Gastroesophageal sphincter (tissue), 4 donors: ENCODE data around the gene FNBP1. TPM values are rescaled to one million over a fixed set of nuclear protein-coding genes. Genes with fewer than 3 reads are reported as not detected.
"Not testable (repeated sequence)": the region's sequence is repeated elsewhere in the genome, so short reads cannot be mapped to it uniquely, and the experiment has no call there.

Experiments used
- ATAC-seq: fragments of 150-250 bp; one replicate; pipeline ENCODE4 v1.9.1; 2016; ENCODE audit warnings: mild to moderate bottlenecking, moderate library complexity
- H3K27ac ChIP-seq, 4 donors: fragments of 200-600 bp; sonication (generic) in 3 of 4; 1 replicate in 3 of 4; 2 replicates in 1 of 4; pipeline ENCODE4 v1.5.1; 2016 to 2019
- H3K27me3 ChIP-seq: fragments of 200-600 bp; sonication (generic); one replicate; pipeline ENCODE4 v1.5.1; 2019
- H3K36me3 ChIP-seq, 2 donors: fragments of 200-600 bp; sonication (generic); one replicate each; pipeline ENCODE4 v1.5.1; 2019; ENCODE audit warnings: control low read depth in 1 of 2
- H3K4me1 ChIP-seq, 3 donors: fragments of 200-600 bp; sonication (generic); 1 replicate in 2 of 3; 2 replicates in 1 of 3; pipeline ENCODE4 v1.5.1; 2016 to 2019; ENCODE audit warnings: control low read depth in 2 of 3
- H3K4me3 ChIP-seq, 2 donors: fragments of 200-600 bp; sonication (generic); one replicate each; pipeline ENCODE4 v1.5.1; 2019; ENCODE audit warnings: mild to moderate bottlenecking in 1 of 2, moderate library complexity in 1 of 2
- H3K9me3 ChIP-seq, 3 donors: fragments of 200-600 bp; sonication (generic); one replicate each; pipeline ENCODE4 v1.5.1; 2017 to 2019; ENCODE audit warnings: control low read depth in 2 of 3
- EP300 ChIP-seq: sonication (generic); formaldehyde crosslinking; IDR thresholded peaks from one replicate; pipeline ENCODE4 v1.6.1; 2017; ENCODE audit warnings: antibody characterized with exemption, mild to moderate bottlenecking
- POLR2A ChIP-seq, 2 donors: fragments of 450-650 bp; IDR thresholded peaks; one replicate each; pipeline ENCODE4 v1.6.1; 2017; ENCODE audit warnings: antibody characterized with exemption in 2 of 2, mild to moderate bottlenecking in 2 of 2, moderate library complexity in 1 of 2
- POLR2AphosphoS5 ChIP-seq: sonication (generic); formaldehyde crosslinking; IDR thresholded peaks from one replicate; pipeline ENCODE4 v1.6.1; 2017; ENCODE audit warnings: antibody characterized with exemption
- WGBS, 2 donors: methylation state at CpG; one replicate each; pipeline ENCODE4 v1.1.5; 2018; ENCODE audit warnings: low coverage in 1 of 2; 5-methylcytosine and 5-hydroxymethylcytosine counted together
- total RNA-seq, 4 donors: library from RNA; depleted of rRNA; stranded (reverse); fragments of >200 nt; gene quantifications; one replicate each; pipeline ENCODE4 v1.1.0, GENCODE V29; 2016
- TF ChIP-seq, protein P1 (sequence below), 4 experiments: fragments of 200-600 bp in 2 of 4; fragments of 450-650 bp in 2 of 4; sonication (generic) in 1 of 4; IDR thresholded peaks; one replicate each; pipeline ENCODE4 v1.5.1; 2017 to 2019; ENCODE audit warnings: antibody characterized with exemption in 4 of 4, mild to moderate bottlenecking in 2 of 4, moderate library complexity in 2 of 4

FNBP1 gene
- total RNA-seq, 4 donors from 2014 or later, result 119 to 343 (median 188) TPM

DNA sequence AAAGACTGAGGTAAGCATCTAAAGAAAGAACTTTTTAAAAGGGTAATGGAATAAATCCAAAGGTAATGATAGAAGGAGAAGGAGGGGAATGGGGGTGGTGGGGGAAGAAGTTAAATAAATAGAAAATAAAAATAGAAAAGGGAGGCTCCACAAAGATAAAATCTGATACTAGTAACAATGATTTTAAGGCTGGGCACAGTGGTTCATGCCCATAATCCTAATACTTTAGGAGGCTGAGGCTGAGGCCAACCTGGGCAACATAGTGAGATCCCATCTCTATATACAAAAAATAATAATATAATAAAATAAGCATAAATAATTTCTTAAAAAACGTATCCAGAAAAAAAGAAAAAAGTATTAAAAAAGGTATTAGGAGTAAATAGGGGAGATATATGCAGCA is 89.3 kb downstream of the FNBP1 start:
- Histone ChIP-seq H3K27me3 (no peaks in the 10 kb centered on the region), H3K36me3 (peaks cover 0 to 61% of the 10 kb centered on the region in 2 donors), H3K4me1 (peaks cover 0 to 61% (median 4%) of the 10 kb centered on the region in 3 donors), H3K4me3 (no peak overlapping the region), H3K27ac (peak overlapping the region in 1 of 4 donors; percentile 50), H3K9me3 (no peaks in the 10 kb centered on the region)
- ATAC-seq, result no peak
- TF ChIP-seq EP300, result no peak
- TF ChIP-seq, protein P1, sequence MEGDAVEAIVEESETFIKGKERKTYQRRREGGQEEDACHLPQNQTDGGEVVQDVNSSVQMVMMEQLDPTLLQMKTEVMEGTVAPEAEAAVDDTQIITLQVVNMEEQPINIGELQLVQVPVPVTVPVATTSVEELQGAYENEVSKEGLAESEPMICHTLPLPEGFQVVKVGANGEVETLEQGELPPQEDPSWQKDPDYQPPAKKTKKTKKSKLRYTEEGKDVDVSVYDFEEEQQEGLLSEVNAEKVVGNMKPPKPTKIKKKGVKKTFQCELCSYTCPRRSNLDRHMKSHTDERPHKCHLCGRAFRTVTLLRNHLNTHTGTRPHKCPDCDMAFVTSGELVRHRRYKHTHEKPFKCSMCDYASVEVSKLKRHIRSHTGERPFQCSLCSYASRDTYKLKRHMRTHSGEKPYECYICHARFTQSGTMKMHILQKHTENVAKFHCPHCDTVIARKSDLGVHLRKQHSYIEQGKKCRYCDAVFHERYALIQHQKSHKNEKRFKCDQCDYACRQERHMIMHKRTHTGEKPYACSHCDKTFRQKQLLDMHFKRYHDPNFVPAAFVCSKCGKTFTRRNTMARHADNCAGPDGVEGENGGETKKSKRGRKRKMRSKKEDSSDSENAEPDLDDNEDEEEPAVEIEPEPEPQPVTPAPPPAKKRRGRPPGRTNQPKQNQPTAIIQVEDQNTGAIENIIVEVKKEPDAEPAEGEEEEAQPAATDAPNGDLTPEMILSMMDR (IDR thresholded peaks at IDR 0.05), result no peak
- TF ChIP-seq POLR2A (IDR thresholded peaks at IDR 0.05), result no peak
- no peak for TF ChIP-seq POLR2AphosphoS5
- 63% methylated on average over 1 of the region's 1 CpG; no CpG with 5 or more reads in 1 of the 2 donors for WGBS, 2 donors

DNA sequence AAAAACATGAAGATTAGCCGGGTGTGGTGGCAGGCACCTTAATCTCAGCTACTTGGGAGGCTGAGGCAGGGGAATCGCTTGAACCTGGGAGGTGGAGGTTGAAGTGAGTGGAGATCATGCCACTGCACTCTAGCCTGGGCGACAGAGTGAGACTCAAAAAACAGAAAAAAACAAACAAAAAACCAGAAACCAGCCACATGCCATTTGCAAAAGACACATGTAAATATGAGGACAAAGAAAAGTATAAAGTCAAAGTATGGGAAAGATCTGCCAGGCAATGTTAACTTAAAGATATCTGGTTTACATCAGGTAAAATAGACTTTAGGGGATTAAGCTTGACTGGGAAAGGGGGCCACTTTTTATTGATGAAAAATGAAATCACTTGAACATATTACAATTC is 90.7 kb downstream of the FNBP1 start:
- WGBS, 2 donors, result 60 to 94% methylated on average over 1 to 3 of the region's 3 CpGs
- TF ChIP-seq POLR2AphosphoS5 (no peak), EP300 (no peak), POLR2A (IDR thresholded peaks at IDR 0.05) (no peak)
- TF ChIP-seq, protein P1 (IDR thresholded peaks at IDR 0.05), result no peak
- ATAC-seq, result no peak
- Histone ChIP-seq H3K36me3 (peaks cover 0 to 49% of the 10 kb centered on the region in 2 donors), H3K9me3 (no peaks in the 10 kb centered on the region), H3K4me3 (no peak overlapping the region), H3K27ac (peak overlapping the region in 2 of 4 donors; percentile 15 to 88), H3K4me1 (peaks cover 0 to 66% (median 4%) of the 10 kb centered on the region in 3 donors), H3K27me3 (no peaks in the 10 kb centered on the region)

DNA sequence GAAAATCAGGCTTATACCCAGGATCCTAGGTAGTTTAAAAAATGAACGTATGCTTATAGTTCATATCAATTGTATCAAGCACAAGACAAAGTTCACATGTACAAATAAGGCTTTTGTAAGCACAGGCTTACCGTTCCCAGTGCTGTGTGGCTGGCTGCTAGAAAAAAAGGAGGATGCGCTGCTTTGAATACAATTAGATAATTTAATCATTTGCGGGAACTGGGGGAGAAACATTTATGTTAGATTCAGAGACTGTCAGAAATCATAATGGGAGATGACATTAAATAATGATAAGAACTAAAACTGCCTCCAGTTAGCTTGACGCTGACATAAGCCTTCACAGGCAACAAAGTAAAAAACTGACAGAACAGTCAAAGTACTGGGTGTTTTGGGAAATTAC is 93.2 kb downstream of the FNBP1 start:
- TF ChIP-seq POLR2A (IDR thresholded peaks at IDR 0.05) (no peak), EP300 (no peak), POLR2AphosphoS5 (no peak)
- TF ChIP-seq, protein P1 (IDR thresholded peaks at IDR 0.05), result no peak
- no peak for ATAC-seq
- H3K36me3 ChIP-seq, result peaks cover 0 to 25% of the 10 kb centered on the region in 2 donors
- no peaks in the 10 kb centered on the region for H3K27me3 ChIP-seq
- H3K9me3 ChIP-seq, result no peaks in the 10 kb centered on the region
- H3K27ac ChIP-seq, result peak overlapping the region; percentile 63 to 88 (median 72)
- H3K4me1 ChIP-seq, result peaks cover 4 to 78% (median 7%) of the 10 kb centered on the region in 3 donors
- 20 to 35% methylated on average over 3 to 5 of the region's 5 CpGs for WGBS, 2 donors
- no peak overlapping the region for H3K4me3 ChIP-seq

DNA sequence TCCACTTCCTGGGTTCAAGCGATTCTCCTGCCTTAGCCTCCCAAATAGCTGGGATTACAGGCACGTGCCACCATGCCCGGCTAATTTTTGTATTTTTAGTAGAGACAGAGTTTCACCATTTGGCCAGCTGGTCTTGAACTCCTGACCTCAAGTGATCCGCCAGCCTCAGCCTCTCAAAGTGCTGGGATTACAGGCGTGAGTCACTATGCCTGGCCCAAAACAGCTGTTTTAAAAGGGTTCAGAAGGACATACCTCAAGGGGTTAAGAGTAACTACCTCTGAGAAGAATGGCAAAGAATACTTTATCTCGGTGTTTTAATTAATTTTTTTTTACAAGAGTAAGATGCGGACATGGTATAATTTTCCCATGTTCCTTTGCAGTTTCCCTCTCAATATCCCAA is 94.4 kb downstream of the FNBP1 start:
- TF ChIP-seq POLR2AphosphoS5, result peak; percentile 20
- not testable (repeated sequence) for ATAC-seq, H3K27me3 ChIP-seq, H3K4me3 ChIP-seq, H3K9me3 ChIP-seq
- Histone ChIP-seq H3K4me1 (peaks cover 9 to 84% (median 15%) of the 10 kb centered on the region in 3 donors), H3K36me3 (peaks cover 0 to 24% of the 10 kb centered on the region in 2 donors), H3K27ac (peak overlapping the region; percentile 63 to 88 (median 72))
- WGBS, 2 donors, result 35 to 64% methylated on average over 2 to 6 of the region's 7 CpGs

DNA sequence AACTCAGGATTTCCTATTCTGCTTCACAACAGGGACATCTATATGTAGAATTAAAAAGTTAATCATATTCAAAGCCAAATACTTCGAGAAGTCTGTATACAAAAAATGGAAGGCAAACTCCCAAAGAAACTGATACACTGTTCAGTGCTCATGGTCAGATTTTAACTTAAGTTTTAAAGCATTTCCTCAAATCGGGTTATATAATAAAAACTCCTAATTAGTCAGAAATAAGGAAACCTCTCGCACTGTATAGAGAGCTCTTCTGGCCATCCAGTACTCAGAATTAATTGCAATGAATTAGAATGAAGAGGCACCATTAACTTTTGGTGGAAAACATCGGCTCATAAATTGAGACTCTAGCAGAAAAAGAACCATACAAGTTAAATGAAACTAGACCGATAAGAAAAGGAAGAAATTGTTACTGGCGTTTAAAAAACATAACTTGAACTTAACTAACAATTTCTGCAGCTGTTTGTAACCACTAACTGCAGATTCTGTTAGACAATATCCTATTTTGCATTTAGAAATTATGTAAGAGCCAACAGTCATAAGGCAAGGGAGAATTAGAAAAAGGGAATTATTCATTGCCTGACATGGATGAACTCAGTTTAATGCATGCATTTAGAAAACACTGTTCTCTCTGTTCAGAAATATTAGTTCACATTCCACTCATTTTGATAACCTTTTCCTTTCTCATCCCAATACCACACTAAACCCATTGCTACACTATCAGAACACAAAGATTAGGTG is 96.6 kb downstream of the FNBP1 start:
- Histone ChIP-seq H3K36me3 (peaks cover 0 to 17% of the 10 kb centered on the region in 2 donors), H3K9me3 (peaks cover 0 to 8% (median 0%) of the 10 kb centered on the region in 3 donors), H3K4me1 (peaks cover 9 to 79% (median 15%) of the 10 kb centered on the region in 3 donors), H3K4me3 (no peak overlapping the region), H3K27ac (peak overlapping the region; percentile 79 to 92 (median 87)), H3K27me3 (no peaks in the 10 kb centered on the region)
- 46 to 60% methylated on average over 6 of the region's 6 CpGs for WGBS, 2 donors
- ATAC-seq, result no peak
- TF ChIP-seq EP300, result no peak
- TF ChIP-seq POLR2AphosphoS5, result no peak
- TF ChIP-seq, protein P1 (IDR thresholded peaks at IDR 0.05), result no peak
- TF ChIP-seq POLR2A (IDR thresholded peaks at IDR 0.05), result no peak
